ENCODE results near the gene FAM171A2.
A peak's percentile ranks its signal among the peaks of the same experiment; 100 is the strongest.
"Not testable (repeated sequence)": the region's sequence is repeated elsewhere in the genome, so short reads cannot be mapped to it uniquely, and the experiment has no call there.

Gene FAM171A2

GRCh38 chr17:44343510-44344209 lies 20.0 kb downstream of the FAM171A2 start:
- no peak for DNase-seq

GRCh38 chr17:44340553-44340952 lies 23.1 kb downstream of the FAM171A2 start:
- not testable (repeated sequence) for DNase-seq

DNA sequence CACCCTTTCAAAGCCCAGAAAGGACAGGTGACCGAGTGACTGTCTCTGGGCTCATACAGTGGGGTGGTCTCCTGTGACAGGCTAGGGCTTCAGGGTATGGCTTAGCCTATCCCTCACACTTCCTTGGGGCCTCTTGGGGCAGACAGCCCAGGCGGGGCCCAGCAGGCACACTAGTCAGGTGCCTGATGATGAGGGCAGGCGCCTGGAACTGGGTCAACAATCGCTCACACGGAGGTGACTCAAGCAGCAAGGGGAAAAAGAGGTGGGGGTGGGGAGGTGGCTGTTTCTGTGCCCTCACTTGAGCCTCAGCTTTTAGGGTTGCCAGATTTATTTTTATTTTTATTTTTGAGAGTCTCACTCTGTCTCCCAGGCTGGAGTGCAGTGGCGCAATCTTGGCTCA lies 25.0 kb downstream of the FAM171A2 start:
- DNase-seq: no peak

DNA sequence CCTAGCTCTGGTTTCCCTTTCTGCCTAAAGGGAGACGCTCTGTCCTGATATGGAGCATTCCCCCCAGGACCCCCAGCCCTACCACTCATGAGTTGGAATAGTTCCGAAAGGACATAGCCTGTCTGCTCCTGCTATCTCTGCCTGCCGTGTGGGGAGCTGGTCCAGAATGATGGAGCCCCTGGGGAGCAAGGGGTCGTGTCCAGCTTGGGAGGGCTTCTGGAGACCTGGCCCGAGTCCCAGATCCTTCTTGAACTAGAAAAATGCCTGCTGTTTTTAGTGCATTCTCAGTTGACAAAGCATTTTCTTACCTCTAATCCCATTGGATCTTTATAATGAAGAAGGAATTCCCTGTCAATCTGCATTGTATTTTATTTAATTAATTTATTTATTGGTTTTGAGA lies 27.7 kb downstream of the FAM171A2 start:
- no peak for DNase-seq

DNA sequence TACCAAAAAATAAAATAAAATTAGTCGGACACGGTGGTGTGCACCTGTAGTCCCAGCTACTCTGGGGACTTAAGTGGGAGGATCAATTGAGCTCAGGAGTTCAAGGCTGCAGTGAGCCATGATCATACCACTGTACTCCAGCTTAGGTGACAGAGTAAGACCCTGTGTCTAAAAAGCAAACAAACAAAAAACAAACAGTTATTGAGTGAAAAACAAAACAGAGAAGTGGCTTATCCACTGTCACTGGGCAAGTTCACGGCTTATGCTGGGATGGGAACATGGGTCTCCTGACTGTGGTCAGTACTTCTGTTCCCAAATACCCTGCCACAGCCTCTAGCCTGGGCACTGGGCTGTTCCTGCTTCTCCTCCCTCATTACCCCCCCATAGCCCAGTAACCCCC lies 28.1 kb downstream of the FAM171A2 start:
- DNase-seq: no peak

DNA sequence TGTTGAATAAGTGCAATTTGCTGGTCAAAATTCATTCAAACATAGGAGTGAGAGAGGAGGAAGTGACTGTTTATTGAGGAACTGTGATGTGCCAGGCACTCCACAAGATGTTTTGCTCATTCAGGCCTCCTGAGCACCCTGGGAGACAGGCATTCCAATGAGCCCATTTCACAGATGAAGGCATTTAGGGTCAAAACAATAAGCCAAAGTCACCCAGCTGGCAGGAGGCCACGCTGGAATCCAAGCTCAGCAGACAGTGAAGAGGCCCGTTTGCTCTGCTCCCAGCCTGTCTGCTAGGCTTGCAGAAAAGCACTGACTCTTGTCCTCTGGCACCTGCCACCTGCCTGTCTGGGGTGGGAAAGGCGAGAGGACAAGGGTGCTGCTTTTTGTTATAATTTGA lies 28.9 kb downstream of the FAM171A2 start:
- peak; percentile 14 for DNase-seq

- DNase-seq: no peak
These were observed 29.3 kb downstream of the FAM171A2 start for GRCh38 chr17:44334315-44334714.

DNA sequence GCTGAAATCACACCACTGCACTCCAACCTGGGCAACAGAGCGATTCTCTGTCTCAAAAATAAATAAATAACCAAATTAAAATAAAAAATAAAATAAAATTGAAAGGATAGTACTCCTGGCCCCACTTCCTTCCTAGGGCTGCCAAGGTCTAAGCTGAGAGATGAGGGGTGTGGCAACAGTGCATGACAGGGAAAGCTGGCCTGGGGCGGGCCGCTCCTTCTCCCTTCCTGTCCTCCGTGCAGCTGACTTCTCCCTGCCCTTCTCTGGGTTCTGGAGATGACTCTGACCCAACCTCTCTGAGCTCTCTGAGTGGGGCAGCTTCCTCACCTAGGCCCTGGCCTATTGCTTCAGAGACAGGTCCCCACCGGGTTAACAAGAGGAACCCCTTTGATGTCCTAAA lies 30.3 kb downstream of the FAM171A2 start:
- DNase-seq: no peak

DNA sequence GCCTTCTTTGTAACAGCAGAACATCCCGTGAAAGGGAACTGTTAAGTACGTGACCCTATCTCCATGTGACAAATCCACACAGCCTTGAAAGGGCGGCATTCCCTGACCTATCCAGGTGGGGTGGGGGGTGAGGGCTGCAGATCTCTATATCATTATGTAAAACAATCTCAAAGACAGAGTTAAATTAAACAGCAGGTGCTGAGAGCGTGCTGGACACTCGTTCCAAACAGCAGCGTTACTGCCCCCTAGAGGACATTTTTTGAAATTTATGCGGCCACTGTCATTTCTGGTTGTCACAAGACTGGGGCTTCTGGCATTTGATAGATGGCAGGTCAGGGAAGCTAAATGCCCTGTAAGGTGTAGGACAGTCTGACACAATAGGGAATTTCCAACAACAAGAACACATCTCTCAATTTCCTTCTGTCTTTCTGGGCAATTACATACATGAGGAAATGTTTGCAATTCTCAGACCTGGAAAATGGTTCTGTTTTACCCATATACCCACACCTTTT lies 32.3 kb downstream of the FAM171A2 start:
- peak; percentile 71 for DNase-seq

DNA sequence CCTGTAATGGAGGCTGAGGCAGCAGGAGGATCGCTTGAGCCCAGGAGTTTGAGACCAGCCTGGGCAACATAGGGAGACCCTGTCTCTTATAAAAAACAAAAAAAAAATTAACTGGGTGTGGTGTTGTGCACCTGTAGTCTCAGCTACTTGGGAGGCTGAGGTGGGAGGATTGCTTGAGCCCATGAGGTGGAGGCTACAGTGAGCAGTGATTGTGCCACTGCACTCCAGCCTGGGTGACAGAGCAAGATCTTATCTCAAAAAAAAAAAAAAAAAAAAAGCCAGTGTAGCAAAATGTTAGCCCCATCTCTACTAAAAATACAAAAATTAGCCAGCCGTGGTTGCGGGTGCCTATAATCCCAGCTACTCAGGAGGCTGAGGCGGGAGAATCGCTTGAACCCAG lies 33.4 kb downstream of the FAM171A2 start:
- not testable (repeated sequence) for DNase-seq

GRCh38 chr17:44329516-44329915 lies 34.1 kb downstream of the FAM171A2 start:
- not testable (repeated sequence) for DNase-seq

DNA sequence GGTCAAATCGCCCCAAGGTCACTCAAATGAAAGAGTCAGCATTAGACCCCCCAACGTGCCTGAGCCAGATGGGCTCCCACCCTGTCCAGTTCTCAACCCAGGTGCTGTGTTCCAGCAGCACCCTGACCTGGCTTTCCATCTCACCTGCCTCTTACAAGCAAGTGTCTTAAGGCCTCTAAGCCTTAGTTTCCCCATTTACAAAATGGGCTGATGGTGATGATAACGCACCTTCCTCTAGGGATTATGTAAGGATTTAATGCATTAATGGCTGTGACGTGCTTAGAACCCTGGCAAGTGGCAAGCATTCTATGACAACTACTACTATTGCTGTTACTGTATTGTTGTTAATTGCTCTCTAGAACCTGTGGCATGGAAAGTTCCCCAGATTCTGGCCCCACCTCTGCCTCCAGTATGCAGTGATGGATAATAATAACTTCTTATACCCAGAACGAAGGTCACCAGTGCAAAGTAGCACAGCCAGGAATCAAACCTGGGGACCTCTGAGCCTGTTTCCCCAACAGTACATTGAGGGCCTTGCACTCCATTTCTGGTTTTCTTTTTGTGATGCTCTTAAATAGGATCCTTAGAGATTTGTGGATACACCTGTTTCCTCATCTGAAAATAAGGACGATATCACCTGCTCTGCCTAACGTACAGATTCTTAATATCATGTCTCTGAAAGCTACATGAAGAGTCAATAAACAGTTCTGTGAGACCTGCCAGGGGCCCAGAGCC lies 35.8 kb downstream of the FAM171A2 start:
- DNase-seq: no peak

DNA sequence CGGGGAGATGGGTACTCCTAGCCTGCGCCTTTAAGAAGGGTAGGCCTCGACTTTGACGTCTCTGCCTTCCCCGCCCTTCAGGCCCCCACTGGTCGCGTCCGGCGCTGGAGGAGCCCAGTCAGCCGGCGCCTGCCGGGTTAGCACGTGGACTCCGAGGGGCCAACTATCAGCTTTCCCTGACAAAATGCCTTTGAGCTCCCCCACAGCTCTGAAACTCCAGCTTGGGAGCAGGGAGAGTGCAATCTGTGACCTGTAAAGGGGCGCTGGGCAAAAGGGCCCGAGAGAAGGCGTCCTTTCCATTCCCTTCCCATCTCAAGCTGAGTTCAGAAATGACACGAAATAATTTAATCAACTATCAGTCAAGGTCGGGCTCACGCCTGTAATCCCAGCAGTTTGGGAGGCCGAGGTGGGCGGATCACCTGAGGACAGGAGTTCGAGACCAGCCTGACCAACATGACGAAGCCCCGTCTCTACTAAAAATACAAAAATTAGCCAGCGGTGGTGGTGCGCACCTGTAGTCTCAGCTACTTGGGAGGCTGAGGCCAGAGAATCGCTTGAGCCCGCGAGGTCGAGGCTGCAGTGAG lies 36.7 kb downstream of the FAM171A2 start:
- DNase-seq: peak; percentile 87

GRCh38 chr17:44324571-44325275 lies 38.9 kb downstream of the FAM171A2 start, which contains the start of gene SLC25A39:
Gene SLC25A39 (minus strand): TSS chr17:44324823. CDS start chr17:44323562, 1,261 bp downstream.
- DNase-seq: peak; percentile 81

DNA sequence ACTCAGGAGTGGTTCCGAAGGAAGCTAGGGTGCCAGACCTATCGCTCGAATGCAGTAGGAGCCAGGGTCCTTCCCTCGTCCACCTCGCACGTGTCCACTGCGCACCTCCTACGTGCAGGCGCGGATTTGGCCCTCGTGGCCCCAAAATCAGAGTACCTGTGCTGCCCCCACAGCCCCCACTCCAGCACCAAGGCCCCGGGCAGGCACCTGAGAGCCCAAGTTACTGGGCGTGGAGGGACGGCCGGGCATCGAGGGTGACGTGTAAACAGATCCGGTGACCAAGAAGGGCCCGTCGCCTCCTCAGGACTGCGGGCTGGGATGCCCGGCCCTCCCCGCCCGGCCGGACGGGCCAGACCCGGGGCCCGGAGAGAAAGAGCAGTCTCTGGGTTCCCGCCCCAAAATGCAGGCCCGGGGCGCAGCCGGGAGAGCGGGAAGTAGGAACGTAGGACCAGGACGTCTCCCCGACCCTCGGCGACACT lies 39.5 kb downstream of the FAM171A2 start:
- DNase-seq: no peak

- DNase-seq: no peak
These were observed 40.1 kb downstream of the FAM171A2 start for GRCh38 chr17:44323359-44324091.

- no peak for DNase-seq
These were observed 41.3 kb downstream of the FAM171A2 start for GRCh38 chr17:44322236-44322895.

GRCh38 chr17:44321246-44322120 lies 42.2 kb downstream of the FAM171A2 start:
- no peak for DNase-seq

GRCh38 chr17:44320066-44320465 lies 43.6 kb downstream of the FAM171A2 start:
- no peak for DNase-seq

DNA sequence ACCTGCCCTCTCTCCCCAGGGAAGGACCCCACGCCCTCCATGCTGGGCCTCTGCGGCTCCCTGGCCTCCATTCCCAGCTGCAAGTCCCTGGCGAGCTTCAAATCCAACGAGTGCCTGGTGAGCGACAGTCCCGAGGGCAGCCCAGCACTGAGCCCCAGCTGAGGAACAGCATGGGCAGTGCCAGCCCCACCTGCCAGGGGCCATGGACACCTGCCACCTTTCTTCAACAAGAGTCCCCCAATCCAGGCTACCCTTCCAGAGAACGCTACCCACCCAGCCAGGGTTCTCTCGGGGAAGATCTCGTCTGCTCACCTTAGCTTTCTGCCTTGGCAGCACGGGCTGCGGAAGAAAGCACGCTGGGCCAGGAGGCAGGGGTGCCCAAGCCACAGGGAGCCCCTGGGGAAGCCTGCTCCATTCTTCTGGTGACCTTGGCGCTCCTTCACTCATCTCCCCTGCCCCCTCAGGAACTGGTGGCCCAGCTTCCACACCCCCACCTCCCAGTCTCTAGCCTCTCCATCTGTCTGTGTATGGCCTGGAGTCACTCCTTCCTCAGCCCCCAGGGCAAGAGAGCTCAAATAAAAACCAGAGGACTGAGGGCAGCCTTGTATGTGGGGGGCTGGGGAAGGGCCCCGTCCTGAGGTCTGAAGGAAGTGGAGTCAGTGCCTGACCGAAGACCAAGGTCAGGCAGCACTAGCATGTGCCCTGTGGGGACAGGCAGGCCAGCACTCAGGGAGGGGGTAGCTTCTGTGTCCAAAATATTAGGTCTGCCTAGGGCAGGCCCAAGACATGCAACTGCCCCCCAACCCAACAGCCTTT lies 45.4 kb downstream of the FAM171A2 start:
- DNase-seq: no peak
